Frontal cortex (tissue), 4 donors: Measurements from ENCODE around the gene CALD1. TPM values are rescaled to one million over a fixed set of nuclear protein-coding genes. Genes with fewer than 3 reads are reported as not detected.

Experiments
- DNase-seq, 2 donors: peaks; one replicate each; pipeline ENCODE4 v3.0.0; 2012; ENCODE audit warnings: low spot score in 2 of 2
- FAIRE-seq: peaks from 2 replicates; lab custom pipeline; 2012; peaks lifted over from hg19 to GRCh38; lab: Jason Lieb, UNC
- total RNA-seq: library from RNA; depleted of rRNA; stranded (reverse); fragments of >200 nt; gene quantifications from one replicate; pipeline ENCODE4 v1.2.3, GENCODE V29; 2014
- donor health status: control.
- donor health status: control.
- donor health status: control.

Gene CALD1, protein sequence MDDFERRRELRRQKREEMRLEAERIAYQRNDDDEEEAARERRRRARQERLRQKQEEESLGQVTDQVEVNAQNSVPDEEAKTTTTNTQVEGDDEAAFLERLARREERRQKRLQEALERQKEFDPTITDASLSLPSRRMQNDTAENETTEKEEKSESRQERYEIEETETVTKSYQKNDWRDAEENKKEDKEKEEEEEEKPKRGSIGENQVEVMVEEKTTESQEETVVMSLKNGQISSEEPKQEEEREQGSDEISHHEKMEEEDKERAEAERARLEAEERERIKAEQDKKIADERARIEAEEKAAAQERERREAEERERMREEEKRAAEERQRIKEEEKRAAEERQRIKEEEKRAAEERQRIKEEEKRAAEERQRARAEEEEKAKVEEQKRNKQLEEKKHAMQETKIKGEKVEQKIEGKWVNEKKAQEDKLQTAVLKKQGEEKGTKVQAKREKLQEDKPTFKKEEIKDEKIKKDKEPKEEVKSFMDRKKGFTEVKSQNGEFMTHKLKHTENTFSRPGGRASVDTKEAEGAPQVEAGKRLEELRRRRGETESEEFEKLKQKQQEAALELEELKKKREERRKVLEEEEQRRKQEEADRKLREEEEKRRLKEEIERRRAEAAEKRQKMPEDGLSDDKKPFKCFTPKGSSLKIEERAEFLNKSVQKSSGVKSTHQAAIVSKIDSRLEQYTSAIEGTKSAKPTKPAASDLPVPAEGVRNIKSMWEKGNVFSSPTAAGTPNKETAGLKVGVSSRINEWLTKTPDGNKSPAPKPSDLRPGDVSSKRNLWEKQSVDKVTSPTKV
- total RNA-seq = 27.3 TPM

- DNase-seq (peak; percentile 10 to 24), FAIRE-seq (no peak)
These were observed at the start of gene CALD1 for GRCh38 chr7:134778941-134779740. Gene CALD1, plus strand, starts transcription at chr7:134779634. Its CDS starts 88,100 bp downstream, at chr7:134867734.

- DNase-seq = no peak
- FAIRE-seq = no peak
These were observed 49.5 kb upstream of the CALD1 start for GRCh38 chr7:134729895-134730294.

- FAIRE-seq = no peak
- DNase-seq = no peak
These were observed 49.0 kb upstream of the CALD1 start for GRCh38 chr7:134730411-134730829.

DNA sequence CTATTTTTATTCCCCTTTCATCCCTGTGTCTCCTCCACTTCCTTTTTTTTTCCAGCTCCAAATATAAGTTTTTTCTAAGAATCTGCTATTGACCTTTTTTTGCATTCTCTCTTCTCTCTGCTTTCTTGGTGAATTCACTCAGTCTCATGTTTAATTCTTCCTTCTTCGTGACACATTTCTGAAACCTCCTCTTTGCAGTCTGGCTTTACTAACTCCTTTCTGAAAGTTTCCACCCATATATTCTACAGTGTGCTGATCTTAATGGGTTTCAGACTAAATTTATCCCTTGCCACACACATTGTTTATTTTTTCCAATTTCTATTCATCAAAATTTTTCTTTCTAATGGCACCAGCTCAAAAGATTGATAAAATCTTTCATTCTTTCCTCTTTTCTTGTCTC is 47.8 kb upstream of the CALD1 start:
- FAIRE-seq = no peak
- DNase-seq = no peak

DNA sequence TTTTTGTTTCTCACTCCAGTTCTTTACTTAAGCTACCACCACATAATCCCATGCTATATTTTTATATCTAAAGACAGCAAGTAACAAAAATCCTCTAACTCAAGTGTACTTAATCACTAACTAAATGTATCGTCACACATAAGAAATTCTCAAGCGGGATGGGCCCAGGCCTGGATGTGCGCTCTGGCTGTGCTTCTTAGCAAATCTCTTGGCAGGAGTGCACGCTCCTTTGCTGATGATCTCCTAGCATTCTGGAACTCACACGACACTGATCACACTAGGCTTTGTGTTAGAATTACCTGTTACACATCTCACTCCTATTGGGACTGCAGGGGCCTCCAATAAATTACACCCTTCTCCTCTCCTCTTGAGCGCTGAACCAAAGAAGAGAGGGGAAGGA is 46.7 kb upstream of the CALD1 start:
- no peak for FAIRE-seq
- DNase-seq = no peak

DNA sequence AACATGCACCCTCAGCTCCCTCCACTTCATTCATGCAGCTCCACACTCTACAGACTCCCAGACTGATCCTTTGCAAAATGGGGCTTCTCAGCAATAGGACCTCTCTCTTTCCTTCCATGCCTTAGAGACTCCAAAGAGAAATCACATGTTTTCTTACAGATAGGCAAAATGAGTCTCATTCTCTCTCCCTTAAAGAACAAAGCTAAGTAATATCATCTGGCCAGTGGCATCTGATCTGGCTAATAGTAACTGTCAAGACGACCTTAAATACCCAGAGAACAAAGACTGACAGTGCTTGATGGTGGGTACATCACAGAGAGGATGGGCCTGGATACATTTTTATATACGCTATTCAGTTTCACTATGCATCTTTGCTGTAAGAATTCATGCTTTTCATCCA is 43.1 kb upstream of the CALD1 start:
- no peak for FAIRE-seq

GRCh38 chr7:134737566-134738345 is 41.7 kb upstream of the CALD1 start:
- DNase-seq (no peak), FAIRE-seq (no peak)

More for the DNA sequence above, 43.1 kb upstream of the CALD1 start:
- no peak for DNase-seq

DNA sequence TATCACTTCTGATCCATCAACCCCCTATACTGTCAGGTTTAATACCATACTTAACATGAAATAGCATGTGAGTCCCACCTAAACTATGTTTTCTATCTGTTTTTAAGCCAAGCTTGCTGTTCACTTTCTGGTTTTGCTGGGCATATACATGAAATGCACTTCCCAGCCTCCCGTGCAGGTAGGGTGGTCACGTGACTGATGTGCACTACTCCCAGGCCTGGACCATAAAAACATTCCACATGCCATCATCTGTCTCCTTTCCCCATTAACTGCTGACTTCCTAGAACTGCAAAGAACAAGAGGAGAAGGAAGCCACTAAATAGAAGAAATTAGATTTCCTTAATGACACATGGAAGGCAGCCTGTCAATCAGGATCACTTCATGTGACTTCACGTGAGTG is 40.1 kb upstream of the CALD1 start:
- FAIRE-seq = no peak
- DNase-seq = no peak

DNA sequence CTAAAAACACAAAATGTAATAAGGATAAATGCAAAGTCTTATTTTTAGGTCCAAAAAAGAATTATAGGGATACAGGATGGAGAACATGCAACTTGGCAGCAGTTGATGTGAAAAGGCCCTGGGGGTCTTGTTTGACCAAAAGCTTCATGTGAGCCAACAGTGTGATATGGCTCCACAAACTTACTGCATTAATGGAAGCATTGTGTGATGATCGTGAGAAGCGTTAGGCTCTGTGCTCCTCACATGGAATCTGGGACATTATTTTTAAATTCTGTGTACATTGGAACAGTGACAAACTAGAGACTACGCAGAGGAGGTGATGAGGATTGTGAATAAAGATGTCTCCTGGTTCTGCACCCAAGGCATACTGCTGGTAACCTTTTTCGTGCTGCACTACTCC is 39.1 kb upstream of the CALD1 start:
- DNase-seq = no peak
- FAIRE-seq = no peak

DNA sequence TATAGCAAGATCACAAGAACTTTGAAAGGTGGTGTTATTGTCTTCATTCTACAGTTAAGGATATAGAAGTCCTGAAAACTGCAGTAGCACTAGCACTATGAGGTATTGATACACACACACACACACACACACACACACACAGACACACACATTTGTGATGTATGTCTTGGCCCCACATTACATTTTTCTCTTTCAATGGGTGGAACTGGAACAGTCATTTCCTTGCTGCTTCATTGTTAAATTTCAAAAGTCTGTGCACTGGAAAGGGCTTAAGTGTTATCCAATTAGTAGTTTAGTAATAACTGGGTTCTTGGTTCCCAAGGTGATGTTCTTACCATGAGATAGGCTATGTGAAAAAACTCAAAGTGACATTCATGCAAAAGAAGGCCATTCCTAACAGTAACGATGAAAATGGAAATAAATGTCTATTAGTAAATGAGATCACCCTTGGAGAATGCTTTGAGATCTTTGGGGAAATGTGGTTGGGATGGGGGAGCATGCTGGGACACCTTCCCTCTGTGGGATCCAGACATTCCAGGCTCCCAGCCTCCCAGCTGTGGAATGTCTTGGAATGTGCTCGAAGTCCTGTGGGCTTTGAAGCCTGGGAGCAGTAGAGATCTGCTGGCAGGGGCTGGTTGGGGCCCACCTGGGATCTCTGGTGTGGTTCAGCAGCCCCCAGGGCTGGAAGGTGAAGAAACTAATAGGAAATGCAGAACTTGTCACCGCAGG is 37.4 kb upstream of the CALD1 start:
- no peak for FAIRE-seq

DNA sequence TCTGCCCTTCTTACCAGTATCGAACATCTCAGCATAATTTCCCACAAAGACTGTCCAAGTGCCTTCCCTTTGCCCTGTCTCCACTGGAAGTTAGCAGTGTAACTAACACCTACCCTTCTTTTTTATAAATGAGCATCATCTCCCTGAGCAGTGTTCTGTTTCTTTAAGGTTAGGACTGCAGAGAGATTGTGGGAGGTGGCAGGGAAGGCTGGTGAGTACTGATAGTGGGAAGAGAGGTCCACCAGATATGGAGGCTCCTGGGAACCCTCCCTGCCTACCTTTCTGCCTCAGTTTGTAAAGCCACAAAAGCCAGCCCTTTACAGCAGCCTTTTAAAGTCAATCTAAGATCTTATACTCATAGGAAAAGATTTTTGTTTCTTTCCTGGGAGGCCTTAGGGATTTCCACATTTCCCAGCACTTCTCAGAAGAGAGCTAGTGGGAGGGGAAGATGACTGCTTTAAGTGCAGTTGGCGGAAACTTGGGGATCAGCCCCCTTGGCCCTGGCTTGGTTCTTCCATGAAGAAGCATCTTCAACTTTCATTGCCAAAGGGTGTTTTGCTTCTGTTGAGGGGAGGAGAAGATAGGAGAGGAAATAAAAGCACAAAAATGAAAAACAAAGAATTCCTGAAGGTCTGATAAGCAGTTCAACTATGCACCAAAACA is 36.6 kb upstream of the CALD1 start:
- FAIRE-seq (no peak), DNase-seq (no peak)

More for the DNA sequence above, 37.4 kb upstream of the CALD1 start:
- no peak for DNase-seq

GRCh38 chr7:134744569-134744968 is 34.9 kb upstream of the CALD1 start:
- DNase-seq (no peak), FAIRE-seq (no peak)

DNA sequence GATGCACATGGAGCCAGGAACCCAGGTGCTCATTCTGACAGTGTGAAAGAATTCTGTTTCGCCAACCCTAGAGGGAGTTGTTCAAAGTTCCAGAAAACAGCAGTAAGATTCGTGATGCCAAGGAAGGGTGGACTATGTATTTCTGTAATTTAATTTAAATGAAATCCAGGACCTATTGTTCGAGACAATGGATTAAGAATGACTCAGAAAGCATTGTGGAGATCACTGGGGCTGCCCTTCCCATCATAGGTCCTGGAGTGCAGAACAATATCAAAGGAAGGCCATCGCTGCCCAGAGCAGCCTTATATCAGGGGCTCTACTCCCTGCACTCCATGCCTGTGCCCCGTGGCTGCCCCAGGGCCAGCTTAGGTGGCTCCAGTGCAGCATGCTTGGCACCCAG is 32.1 kb upstream of the CALD1 start:
- DNase-seq (no peak), FAIRE-seq (no peak)

DNA sequence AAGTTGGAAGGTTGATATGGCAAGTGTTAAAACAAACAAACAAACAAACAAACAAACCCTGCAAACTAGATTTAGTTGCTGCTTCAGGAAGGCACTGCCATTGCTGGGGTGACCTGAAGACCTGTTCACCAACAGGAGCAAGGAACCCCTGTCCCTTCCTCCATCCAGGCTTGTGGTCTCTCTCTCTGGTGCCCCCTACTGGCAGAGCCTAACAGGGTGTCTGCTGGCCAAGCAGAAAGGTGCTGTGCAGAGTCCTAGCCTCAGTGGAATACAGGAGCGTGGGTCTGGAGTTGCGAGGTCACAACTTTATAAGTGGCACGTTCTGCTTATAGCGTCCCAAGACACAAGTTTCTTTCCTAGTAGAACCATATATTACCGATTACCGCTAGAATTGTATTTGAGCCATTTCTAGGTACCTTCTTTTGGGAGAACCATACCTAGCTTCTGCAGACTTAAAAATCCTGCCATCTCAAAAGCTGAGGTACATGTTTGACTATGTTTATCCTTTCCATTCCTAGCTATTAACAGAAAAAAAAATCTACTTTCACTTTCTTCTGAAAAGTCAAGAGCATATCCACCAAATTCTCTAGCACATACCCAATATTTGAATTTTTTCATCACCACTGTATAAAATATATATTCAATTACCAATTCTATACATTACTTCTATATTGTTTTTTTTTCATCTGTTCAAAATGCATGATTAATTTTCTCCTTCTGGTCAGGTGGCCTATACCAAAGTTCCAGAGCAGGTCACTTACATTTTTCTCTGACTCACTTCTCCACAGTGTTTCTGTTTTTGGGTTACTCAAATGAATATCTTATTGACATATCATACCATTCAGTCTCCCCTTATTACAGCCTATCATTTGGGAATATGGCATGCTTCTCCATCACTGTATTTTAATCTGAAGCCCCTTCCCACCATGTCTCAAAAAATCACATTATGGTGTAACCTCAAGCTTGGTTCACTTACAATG is 29.1 kb upstream of the CALD1 start:
- DNase-seq (peak; percentile 4 to 19), FAIRE-seq (no peak)

GRCh38 chr7:134752006-134752760 is 27.3 kb upstream of the CALD1 start:
- DNase-seq = no peak
- FAIRE-seq = no peak

GRCh38 chr7:134755422-134756022 is 23.9 kb upstream of the CALD1 start:
- DNase-seq (no peak), FAIRE-seq (peak; percentile 6)
